SK-N-SH treated with all-trans-retinoic acid at 6 μM for 48 hours (cell line): ENCODE measurements around the gene SYNE3.

Experiments
- ATAC-seq: fragments of 200-7000 bp; cut with Tn5 transposase; 3 replicates; pipeline ENCODE4 v1.9.1; 2020; ENCODE audit warnings: mild to moderate bottlenecking, moderate library complexity
- ARNTL ChIP-seq: fragments of 450-650 bp; formaldehyde crosslinking; IDR thresholded peaks from 2 replicates; pipeline ENCODE4 v1.5.0; 2020; ENCODE audit warnings: low read depth, mild to moderate bottlenecking, moderate library complexity, borderline replicate concordance
- BACH2 ChIP-seq: fragments of 250-450 bp; sonication (Bioruptor Pico); IDR thresholded peaks from 2 replicates; pipeline ENCODE4 v1.9.0; 2021; ENCODE audit warnings: mild to moderate bottlenecking, borderline replicate concordance
- CREB5 ChIP-seq: fragments of 250-450 bp; sonication (Bioruptor Pico); IDR thresholded peaks from 2 replicates; pipeline ENCODE4 v1.5.1; 2020; ENCODE audit warnings: low read depth, mild to moderate bottlenecking, moderate library complexity
- CSRNP3 ChIP-seq: fragments of 250-450 bp; sonication (Bioruptor Pico); IDR thresholded peaks from 2 replicates; pipeline ENCODE4 v1.5.1; 2021; ENCODE audit warnings: mild to moderate bottlenecking, moderate library complexity
- ESRRG ChIP-seq: fragments of 250-450 bp; sonication (Bioruptor Pico); IDR thresholded peaks from 2 replicates; pipeline ENCODE4 v1.6.1; 2021; ENCODE audit warnings: mild to moderate bottlenecking
- GLIS3 ChIP-seq: fragments of 250-450 bp; sonication (Bioruptor Pico); IDR thresholded peaks from 2 replicates; pipeline ENCODE4 v1.5.0; 2020; ENCODE audit warnings: mild to moderate bottlenecking, moderate library complexity
- ISL1 ChIP-seq: fragments of 250-450 bp; sonication (Bioruptor Pico); IDR thresholded peaks from 2 replicates; pipeline ENCODE4 v2.1.2; 2022; ENCODE audit warnings: mild to moderate bottlenecking, moderate library complexity
- PATZ1 ChIP-seq: fragments of 250-450 bp; sonication (Bioruptor Pico); IDR thresholded peaks from 2 replicates; pipeline ENCODE4 v1.8.0; 2020; ENCODE audit warnings: mild to moderate bottlenecking, moderate library complexity, borderline replicate concordance
- POU6F1 ChIP-seq: fragments of 250-450 bp; sonication (Bioruptor Pico); IDR thresholded peaks from 2 replicates; pipeline ENCODE4 v1.8.0; 2021; ENCODE audit warnings: low read depth, mild to moderate bottlenecking, moderate library complexity, borderline replicate concordance
- PPARA ChIP-seq: fragments of 250-450 bp; sonication (Bioruptor Pico); IDR thresholded peaks from 2 replicates; pipeline ENCODE4 v1.5.0; 2020; ENCODE audit warnings: mild to moderate bottlenecking, borderline replicate concordance
- RARB ChIP-seq: fragments of 250-450 bp; sonication (Bioruptor Pico); IDR thresholded peaks from 2 replicates; pipeline ENCODE4 v1.8.0; 2021; ENCODE audit warnings: mild to moderate bottlenecking, moderate library complexity
- SNAI2 ChIP-seq: fragments of 250-450 bp; sonication (Bioruptor Pico); IDR thresholded peaks from 2 replicates; pipeline ENCODE4 v1.5.0; 2020; ENCODE audit warnings: mild to moderate bottlenecking, moderate library complexity
- TOX ChIP-seq: fragments of 250-450 bp; sonication (Bioruptor Pico); IDR thresholded peaks from 2 replicates; pipeline ENCODE4 v1.8.0; 2021; ENCODE audit warnings: mild to moderate bottlenecking, moderate library complexity, borderline replicate concordance
- TSHZ2 ChIP-seq: fragments of 250-450 bp; sonication (Bioruptor Pico); IDR thresholded peaks from 2 replicates; pipeline ENCODE4 v1.5.0; 2020; ENCODE audit warnings: mild to moderate bottlenecking, moderate library complexity
- ZC3H10 ChIP-seq: fragments of 250-450 bp; sonication (Bioruptor Pico); IDR thresholded peaks from 2 replicates; pipeline ENCODE4 v1.5.1; 2021; ENCODE audit warnings: mild to moderate bottlenecking, moderate library complexity
- ZFP3 ChIP-seq: fragments of 250-450 bp; sonication (Bioruptor Pico); IDR thresholded peaks from 2 replicates; pipeline ENCODE4 v1.5.0; 2020; ENCODE audit warnings: mild to moderate bottlenecking, moderate library complexity
- ZFP30 ChIP-seq: fragments of 450-650 bp; formaldehyde crosslinking; IDR thresholded peaks from 2 replicates; pipeline ENCODE4 v1.5.0; 2022; ENCODE audit warnings: mild to moderate bottlenecking, moderate library complexity
- ZNF565 ChIP-seq: fragments of 450-650 bp; formaldehyde crosslinking; conservative IDR thresholded peaks from 2 replicates; pipeline ENCODE4 v1.5.0; 2020; ENCODE audit warnings: low read depth, mild to moderate bottlenecking, moderate library complexity
- ZNF70 ChIP-seq: fragments of 450-650 bp; formaldehyde crosslinking; IDR thresholded peaks from 2 replicates; pipeline ENCODE4 v1.5.0; 2020; ENCODE audit warnings: mild to moderate bottlenecking, moderate library complexity
- ZNF8 ChIP-seq: fragments of 450-650 bp; formaldehyde crosslinking; IDR thresholded peaks from 2 replicates; pipeline ENCODE4 v1.5.0; 2020; ENCODE audit warnings: mild to moderate bottlenecking, moderate library complexity

SYNE3 gene

GRCh38 chr14:95551435-95551834, 35.0 kb upstream of the SYNE3 start:
- no peak for TF ChIP-seq CSRNP3 (CRISPR knock-in tag)
- TF ChIP-seq, all 23 proteins: peak for 0

GRCh38 chr14:95549656-95550585, 33.5 kb upstream of the SYNE3 start:
- no peak for TF ChIP-seq GLIS3 (CRISPR knock-in tag)
- TF ChIP-seq CREB5 (CRISPR knock-in tag): no peak
- TF ChIP-seq PPARA (CRISPR knock-in tag): no peak
- TF ChIP-seq ESRRG (CRISPR knock-in tag): no peak
- no peak for TF ChIP-seq TSHZ2 (CRISPR knock-in tag)
- no peak for TF ChIP-seq ZC3H10
- no peak for TF ChIP-seq ZNF565 (CRISPR knock-in tag)
- no peak for TF ChIP-seq TOX (CRISPR knock-in tag)
- no peak for TF ChIP-seq ZNF8 (CRISPR knock-in tag)
- TF ChIP-seq ARNTL (CRISPR knock-in tag): no peak
- no peak for TF ChIP-seq ZFP3 (CRISPR knock-in tag)
- TF ChIP-seq ZNF70 (CRISPR knock-in tag): no peak
- TF ChIP-seq ZFP30 (CRISPR knock-in tag): no peak
- no peak for TF ChIP-seq ISL1 (CRISPR knock-in tag)
- TF ChIP-seq PATZ1 (CRISPR knock-in tag): no peak
- no peak for TF ChIP-seq RARB (CRISPR knock-in tag)
- no peak for TF ChIP-seq SNAI2 (CRISPR knock-in tag)

More at GRCh38 chr14:95551435-95551834, 35.0 kb upstream of the SYNE3 start:
- no peak for ATAC-seq

GRCh38 chr14:95548328-95548929, 32.0 kb upstream of the SYNE3 start:
- no peak for TF ChIP-seq SNAI2 (CRISPR knock-in tag)
- no peak for TF ChIP-seq BACH2 (CRISPR knock-in tag)
- TF ChIP-seq CREB5 (CRISPR knock-in tag): no peak
- TF ChIP-seq POU6F1 (CRISPR knock-in tag): no peak
- TF ChIP-seq ZFP30 (CRISPR knock-in tag): no peak
- no peak for TF ChIP-seq PATZ1 (CRISPR knock-in tag)
- TF ChIP-seq RARB (CRISPR knock-in tag): no peak
- TF ChIP-seq ZC3H10: no peak
- no peak for TF ChIP-seq CSRNP3 (CRISPR knock-in tag)
- TF ChIP-seq ZFP3 (CRISPR knock-in tag): no peak
- TF ChIP-seq ESRRG (CRISPR knock-in tag): no peak
- ATAC-seq: no peak

More at GRCh38 chr14:95549656-95550585, 33.5 kb upstream of the SYNE3 start:
- ATAC-seq: no peak
